AG08395 (cell line): Measurements from ENCODE around the gene OLFM3.

Experiments
- DNase-seq: peaks from one replicate; pipeline ENCODE4 v3.0.0; 2012; ENCODE audit warnings: mixed read lengths, low spot score

The OLFM3 gene

GRCh38 chr1:101996825-101997465 is at the start of gene OLFM3:
Gene OLFM3, minus strand, starts transcription at chr1:101996926.
- peak; percentile 2 for DNase-seq

DNA sequence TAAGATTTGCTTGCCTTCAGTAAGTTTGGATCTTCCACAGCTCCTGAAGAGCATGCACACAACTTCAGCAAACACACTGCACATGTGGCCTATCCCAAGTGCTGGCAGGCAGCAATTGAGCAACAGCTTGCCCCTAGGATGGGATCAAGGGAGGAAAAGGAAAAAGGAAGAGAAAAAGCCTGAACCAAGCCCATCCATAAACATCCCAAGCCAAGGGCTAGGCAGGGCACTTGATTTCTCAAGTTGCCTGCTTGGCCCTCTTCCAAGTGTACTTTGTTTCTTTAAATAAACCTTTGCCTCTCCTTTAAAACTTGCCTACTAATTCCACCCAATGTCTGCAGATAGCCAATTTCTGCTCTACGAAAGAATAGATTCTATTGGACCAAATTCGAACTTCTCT is 49.0 kb upstream of the OLFM3 start:
- no peak for DNase-seq

- DNase-seq, result no peak
Observed at GRCh38 chr1:102032534-102032933, 35.8 kb upstream of the OLFM3 start.

- no peak for DNase-seq
Observed at GRCh38 chr1:102019530-102019929, 22.8 kb upstream of the OLFM3 start.

DNA sequence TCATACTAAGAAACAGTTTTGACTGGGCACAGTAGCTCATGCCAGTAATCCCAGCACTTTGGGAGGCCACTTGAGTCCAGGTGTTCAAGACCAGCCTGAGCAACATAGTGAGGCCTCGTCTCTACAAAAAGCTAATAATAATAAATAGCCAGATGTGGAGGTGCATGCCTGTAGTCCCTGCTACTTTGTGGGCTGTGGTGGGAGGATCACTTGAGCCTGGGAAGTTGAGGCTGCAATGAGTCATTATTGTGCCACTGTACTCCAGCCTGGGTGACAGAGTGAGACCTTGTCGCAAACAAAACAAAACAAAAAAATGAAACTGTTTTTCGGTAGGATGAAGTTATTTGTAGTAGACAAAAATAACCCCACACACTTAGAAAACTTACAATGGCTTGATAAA is 19.0 kb upstream of the OLFM3 start:
- DNase-seq, result no peak

DNA sequence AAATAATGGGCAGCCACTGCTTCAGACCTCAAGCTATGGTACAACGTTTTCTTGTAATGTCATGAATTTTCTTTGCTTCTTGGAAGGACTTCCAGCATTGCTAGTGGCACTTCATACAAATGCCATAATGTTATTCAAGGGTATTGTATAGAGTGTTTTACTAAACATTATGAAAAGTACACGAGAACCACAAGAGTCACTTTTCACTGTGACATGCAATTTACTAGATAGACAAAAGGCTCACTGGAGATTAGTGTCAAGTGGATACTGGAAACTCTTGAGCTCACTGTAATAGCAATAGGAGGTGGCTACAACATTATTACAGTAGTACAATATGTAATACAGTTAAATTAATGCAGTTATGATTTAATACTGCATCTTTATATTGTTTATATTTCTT is 5.3 kb upstream of the OLFM3 start:
- DNase-seq, result no peak

- DNase-seq, result no peak
Observed at GRCh38 chr1:101995984-101996745, 561 bp downstream of the OLFM3 start.

DNA sequence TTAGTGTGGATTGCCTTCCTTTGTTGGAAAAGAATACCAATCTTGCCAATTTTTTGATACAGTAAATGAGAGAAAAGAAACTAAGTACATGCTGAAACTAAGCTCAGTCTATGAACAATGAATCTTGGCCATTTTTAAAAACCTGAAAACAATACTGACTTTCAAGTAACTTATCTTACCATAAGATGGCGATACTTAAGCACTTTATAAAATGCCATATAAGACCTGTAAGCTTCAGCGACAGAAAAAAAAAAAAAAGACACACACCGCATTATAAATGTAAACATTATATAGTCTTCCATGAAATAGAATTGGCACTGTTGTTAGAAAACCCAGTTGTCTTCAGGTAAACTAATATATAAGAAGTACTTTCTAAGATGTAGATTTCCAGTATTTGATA is 3.0 kb downstream of the OLFM3 start:
- DNase-seq, result no peak

DNA sequence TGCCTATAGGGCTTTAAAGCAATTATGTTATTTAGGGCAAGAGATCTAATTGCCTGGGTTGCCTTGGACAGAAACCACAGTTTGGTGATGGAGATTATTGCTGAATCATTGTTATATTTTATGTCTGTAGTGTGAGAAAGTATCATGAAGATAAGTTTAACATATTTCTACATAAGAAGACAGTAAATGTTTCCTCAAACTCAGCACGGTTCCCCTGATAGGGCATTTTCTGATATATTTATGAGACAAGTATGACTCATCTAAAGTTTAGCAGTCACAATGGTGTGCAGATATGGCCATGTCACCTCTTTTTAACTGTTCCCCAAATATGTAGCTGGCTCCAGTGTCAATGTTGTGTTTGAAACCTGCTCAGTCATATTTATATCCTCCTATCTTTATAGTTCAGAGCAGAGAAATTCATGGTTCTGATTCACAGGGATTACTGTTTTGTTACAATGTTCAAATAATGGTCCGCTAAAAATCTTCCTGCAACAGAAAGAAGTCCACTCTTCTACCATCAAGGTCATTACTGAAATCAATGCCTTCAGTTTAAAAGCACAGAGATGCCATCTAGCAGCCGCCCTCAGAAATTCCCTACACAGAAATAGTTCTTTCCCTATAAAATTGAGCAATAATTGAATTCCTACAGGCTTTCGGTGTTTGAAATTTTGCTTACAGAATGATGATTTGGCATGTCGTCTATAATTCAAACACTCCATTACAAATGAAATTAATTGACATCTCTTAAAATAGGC is 3.7 kb downstream of the OLFM3 start:
- no peak for DNase-seq

DNA sequence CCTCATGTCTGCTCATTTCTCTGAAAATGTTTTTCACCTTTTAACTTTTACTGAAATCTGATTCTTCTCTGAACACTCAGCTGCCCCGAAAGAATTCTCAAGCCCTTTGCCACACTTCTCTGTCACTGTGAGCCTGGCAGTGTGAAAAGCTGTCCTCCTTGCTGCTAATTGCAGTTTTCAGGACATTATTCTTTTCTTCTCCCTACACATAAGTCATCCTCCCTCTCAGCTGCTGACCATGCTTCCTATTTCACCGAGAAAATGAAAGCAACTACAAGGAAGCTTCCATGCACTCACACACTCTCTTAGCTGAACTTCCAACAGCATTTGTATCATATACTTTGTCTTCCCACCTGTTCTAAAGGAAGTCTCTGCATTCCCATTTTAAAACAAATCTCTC is 15.8 kb downstream of the OLFM3 start:
- DNase-seq, result no peak

GRCh38 chr1:101977266-101977665 is 19.5 kb downstream of the OLFM3 start:
- no peak for DNase-seq

DNA sequence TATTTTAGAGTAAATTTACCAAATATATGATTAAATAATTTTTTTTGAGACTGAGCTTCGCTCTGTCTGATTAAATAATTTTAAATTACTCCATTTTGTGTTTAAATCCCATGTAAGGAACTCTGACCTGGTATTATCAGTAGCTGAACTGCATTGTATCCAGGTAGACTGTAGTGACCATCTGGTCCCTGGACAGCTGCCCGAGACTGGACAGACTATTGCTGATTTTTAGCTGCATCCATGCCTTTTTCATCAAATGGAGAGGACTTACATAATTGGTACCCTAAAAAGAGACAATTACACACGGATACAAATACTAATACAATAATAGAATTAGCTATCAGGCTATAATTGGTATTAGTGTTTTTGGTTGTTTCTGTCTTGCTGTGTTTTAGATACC is 20.6 kb downstream of the OLFM3 start:
- no peak for DNase-seq

DNA sequence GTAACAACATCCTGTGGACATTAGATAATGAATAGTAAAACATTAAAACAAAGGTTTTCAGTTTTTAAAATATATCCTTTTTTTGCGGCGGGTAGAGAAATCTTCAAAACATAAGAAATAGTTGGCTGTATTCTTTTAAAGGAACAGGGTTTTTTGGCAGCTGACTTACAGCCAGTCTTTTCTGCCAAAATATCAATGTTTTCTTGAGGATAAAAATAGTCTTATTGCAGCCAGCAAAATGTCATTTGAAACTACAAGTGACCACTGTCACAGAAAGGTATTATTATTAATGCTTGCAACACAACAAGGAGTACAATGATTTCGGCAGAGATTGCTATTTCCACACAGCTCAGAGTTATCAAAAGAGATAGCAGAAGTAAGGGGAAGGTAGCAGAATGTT is 21.4 kb downstream of the OLFM3 start:
- no peak for DNase-seq

DNA sequence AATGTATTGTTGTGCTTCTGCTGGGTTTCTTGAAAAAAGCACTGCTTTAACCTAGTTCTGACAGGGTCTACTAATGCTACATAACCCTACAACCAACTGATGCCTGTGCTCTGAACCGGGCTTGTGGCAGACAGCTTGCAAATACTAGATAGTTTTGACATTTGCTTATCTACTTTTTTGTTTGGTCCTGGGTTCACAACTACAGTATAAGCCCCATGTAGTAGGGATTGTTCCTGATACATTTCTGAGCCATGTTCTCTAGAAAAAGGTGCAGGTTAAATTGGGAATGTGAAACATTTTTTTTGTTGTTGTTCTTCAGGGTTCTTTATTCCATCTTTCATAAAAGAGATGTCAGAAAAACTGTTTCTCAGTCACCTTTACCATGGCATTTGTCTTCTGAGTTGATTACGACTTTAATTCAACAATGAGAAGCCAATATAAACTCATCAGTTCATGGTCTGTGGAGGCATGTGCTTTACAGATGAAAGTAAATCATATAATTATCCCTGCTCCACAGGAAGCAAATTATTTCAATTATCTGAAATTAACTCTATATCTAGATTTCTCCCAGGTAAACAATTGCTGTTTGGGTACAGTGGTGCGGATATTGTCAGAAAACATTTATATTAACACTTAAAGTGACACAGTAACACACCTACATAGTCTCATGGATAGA is 22.0 kb downstream of the OLFM3 start:
- no peak for DNase-seq

DNA sequence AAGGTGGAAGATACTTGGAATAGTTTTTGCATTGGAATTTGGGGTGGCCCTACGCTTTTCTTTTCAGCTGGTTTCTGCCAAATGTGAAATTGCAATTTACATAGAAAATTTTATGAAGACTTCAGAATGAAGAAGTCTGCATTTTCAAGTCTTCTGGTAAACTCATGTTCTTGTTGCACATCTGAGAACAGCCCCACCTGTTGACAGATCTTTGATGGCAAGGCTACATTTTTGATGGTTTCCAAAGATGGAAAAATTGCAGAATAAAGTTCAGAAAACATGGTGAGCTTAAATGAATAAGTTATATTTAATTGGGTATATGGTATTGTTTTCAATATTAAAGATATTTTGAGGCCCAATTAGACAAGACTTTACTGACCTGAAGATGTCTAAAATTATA is 25.4 kb downstream of the OLFM3 start:
- no peak for DNase-seq

DNA sequence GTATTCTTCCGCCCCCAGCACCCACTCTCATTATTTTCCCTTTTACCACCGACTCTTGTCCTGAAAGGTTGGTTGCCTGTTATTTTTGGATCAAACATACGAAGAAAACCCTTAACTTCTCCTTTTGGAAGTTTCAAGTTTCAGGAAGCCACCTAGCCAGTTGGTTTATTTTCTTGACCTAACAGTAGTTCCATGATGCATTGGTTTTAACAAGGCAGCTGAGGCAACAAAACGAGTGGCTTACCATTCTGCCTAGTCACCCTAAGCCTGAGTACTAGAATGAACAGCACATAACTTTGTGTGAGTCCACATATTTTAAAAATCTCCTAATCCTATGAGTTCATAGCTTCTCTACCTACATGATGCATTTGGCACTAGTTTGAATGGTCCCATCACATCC is 28.9 kb downstream of the OLFM3 start:
- no peak for DNase-seq

DNA sequence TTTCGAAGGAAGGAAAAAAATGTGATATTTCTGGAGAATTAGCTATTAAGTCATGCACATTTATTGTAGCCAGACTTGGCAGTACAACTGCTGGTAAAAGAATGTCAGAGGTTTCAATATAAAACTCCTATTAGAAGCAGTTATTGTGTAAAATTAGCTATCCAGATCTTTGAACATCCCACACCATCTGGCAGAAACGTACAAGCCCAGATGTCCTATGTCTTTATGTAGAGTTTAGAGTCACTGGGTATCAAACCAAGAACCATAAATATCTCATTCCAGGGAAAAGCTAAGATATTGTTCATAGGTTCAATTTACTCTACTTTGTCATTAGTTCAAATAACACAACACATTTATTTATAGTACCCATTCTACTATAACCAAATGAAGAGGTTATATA is 31.4 kb downstream of the OLFM3 start:
- DNase-seq, result no peak

DNA sequence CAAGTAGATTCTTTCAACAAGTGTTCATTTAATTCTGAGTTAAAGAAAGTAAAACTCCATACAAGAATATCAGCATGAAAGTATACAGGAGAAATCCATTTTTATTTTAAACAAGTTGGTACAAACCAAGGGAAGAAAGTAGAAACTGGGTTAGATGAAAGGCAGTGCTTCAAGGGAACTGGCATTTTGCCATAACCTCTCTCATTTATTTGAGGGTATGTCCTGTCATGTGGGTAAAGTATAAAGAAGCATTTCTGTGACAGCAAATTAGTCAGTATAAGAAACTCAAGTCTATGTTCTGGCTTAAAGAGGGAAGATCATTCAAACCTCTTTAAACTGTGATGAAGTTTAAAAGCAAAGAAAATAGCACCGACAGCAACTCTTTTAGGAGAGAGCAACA is 32.0 kb downstream of the OLFM3 start:
- DNase-seq, result no peak

DNA sequence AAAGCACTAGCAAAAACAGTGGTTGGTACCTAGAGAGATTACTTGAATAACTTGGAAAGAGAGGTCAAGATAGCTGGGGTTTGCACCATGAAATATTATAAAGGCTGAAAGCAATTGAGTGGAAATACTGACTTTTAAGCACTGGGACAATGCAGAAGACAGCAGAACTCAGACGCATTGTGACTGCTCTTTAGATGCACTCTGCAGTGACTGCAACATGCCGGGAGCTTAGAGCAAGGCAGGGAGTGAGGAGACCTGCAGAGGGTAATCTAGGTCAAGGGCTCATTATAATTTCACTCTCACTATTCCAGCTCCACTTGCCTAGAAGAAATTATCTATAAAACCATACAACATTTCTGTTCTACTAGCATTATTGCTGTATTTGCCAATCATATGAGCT is 36.6 kb downstream of the OLFM3 start:
- no peak for DNase-seq

DNA sequence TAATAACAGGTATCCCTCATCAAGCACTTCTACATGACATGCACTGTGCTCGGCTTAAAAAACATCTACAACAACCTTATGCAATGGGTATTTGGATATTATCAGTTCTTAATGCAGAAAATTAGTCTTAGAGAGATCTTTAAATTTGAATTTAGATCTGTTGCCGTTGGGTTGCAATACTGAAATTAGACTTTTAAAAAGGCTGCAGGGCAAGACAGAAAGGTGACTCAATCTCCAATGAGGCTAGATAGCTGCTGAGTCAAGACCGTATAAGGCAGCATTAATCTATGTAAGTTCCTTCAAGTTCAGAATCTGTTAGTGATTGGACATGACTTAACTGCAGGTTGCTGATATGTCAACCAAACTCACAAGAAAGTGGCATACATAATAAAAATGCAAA is 37.3 kb downstream of the OLFM3 start:
- DNase-seq, result no peak

- no peak for DNase-seq
Observed at GRCh38 chr1:101957771-101958170, 39.0 kb downstream of the OLFM3 start.

- no peak for DNase-seq
Observed at GRCh38 chr1:101953623-101954022, 43.1 kb downstream of the OLFM3 start.

GRCh38 chr1:101945884-101946283 is 50.8 kb downstream of the OLFM3 start:
- no peak for DNase-seq
